MM.1S (cell line): ENCODE results near the gene SEMA3A.

Experiments
- DNase-seq: peaks from one replicate; pipeline ENCODE4 v3.0.0-alpha.2; 2015
- H2AFZ ChIP-seq: fragments of 300-600 bp; sonication (generic); 2 replicates; pipeline ENCODE4 v1.6.0; 2016; ENCODE audit warnings: antibody characterized with exemption, low read length
- H3F3A ChIP-seq: fragments of 300-600 bp; sonication (generic); 2 replicates; pipeline ENCODE4 v1.6.1; 2016; ENCODE audit warnings: mild to moderate bottlenecking, antibody characterized with exemption, low read length, moderate library complexity, mixed read lengths; ENCODE audit not compliant: insufficient read depth
- H3K27ac ChIP-seq: fragments of 300-600 bp; sonication (generic); 2 replicates; pipeline ENCODE4 v1.5.1; 2016; ENCODE audit warnings: mild to moderate bottlenecking, low read length
- H3K27me3 ChIP-seq: fragments of 300-600 bp; sonication (generic); replicated peaks from 2 replicates; pipeline ENCODE4 v1.6.0; 2016; ENCODE audit warnings: low read length; ENCODE audit not compliant: insufficient read depth
- H3K36me3 ChIP-seq: fragments of 300-600 bp; sonication (generic); replicated peaks from 2 replicates; pipeline ENCODE4 v1.6.1; 2016; ENCODE audit warnings: mild to moderate bottlenecking, low read length, mixed read lengths; ENCODE audit not compliant: insufficient read depth
- H3K4me1 ChIP-seq: fragments of 300-600 bp; sonication (generic); 2 replicates; pipeline ENCODE4 v1.6.1; 2016; ENCODE audit warnings: low read length, mixed read lengths
- H3K4me2 ChIP-seq: fragments of 300-600 bp; sonication (generic); 2 replicates; pipeline ENCODE4 v1.6.0; 2016; ENCODE audit warnings: low read depth, low read length
- H3K4me3 ChIP-seq: fragments of 300-600 bp; sonication (generic); 2 replicates; pipeline ENCODE4 v1.5.1; 2016; ENCODE audit warnings: low read length, mixed read lengths
- H3K79me2 ChIP-seq: fragments of 300-600 bp; sonication (generic); 2 replicates; pipeline ENCODE4 v1.6.1; 2016; ENCODE audit warnings: mixed run types, low read length, mixed read lengths
- H3K9ac ChIP-seq: fragments of 300-600 bp; sonication (generic); 2 replicates; pipeline ENCODE4 v1.6.1; 2016; ENCODE audit warnings: low read length, mixed read lengths
- H3K9me2 ChIP-seq: fragments of 300-600 bp; sonication (generic); replicated peaks from 2 replicates; pipeline ENCODE4 v1.6.1; 2016; ENCODE audit warnings: mild to moderate bottlenecking, low read length, mixed read lengths; ENCODE audit not compliant: insufficient read depth
- H3K9me3 ChIP-seq: fragments of 300-600 bp; sonication (generic); replicated peaks from 2 replicates; pipeline ENCODE4 v1.6.1; 2016; ENCODE audit warnings: mild to moderate bottlenecking, low read length, mixed read lengths; ENCODE audit not compliant: insufficient read depth
- H4K20me1 ChIP-seq: fragments of 300-600 bp; sonication (generic); 2 replicates; pipeline ENCODE4 v1.6.1; 2016; ENCODE audit warnings: mild to moderate bottlenecking, low read length, moderate library complexity, mixed read lengths; ENCODE audit not compliant: insufficient read depth
- EZH2 ChIP-seq: fragments of 300-600 bp; sonication (generic); optimal IDR thresholded peaks from 2 replicates; pipeline ENCODE3; 2017; ENCODE audit warnings: low read depth, mild to moderate bottlenecking, antibody characterized with exemption, low read length, mixed read lengths
- EZH2phosphoT487 ChIP-seq: fragments of 300-600 bp; sonication (generic); IDR thresholded peaks from 2 replicates; pipeline ENCODE4 v1.6.1; 2018; ENCODE audit warnings: antibody characterized with exemption, low read length
- TF ChIP-seq, protein P1 (sequence below): fragments of 300-600 bp; sonication (generic); IDR thresholded peaks from 2 replicates; pipeline ENCODE4 v1.5.1; 2016; ENCODE audit warnings: antibody characterized with exemption, low read length, mixed read lengths

Gene SEMA3A

DNA sequence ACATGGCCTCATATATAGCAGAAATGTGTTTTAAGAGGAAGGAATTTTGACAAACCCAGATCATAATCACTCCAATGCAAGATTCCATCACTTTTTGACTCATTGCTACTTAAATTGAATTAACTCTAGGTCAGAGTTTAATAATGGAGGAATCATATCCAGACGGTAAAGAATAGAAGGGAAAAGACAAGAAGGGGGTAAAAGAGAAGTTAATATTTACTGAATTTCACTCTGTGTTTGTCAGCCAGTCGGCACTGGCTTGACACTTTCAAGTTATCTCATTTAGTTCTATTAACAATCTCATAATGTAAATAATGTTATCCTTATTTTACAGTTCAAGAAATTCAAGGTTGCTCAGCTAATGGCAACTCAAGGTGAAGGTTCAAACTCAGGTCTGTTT, 147.5 kb downstream of the SEMA3A start:
- Histone ChIP-seq H3K36me3 (no peaks in the 10 kb centered on the region), H4K20me1 (no peaks in the 10 kb centered on the region), H3K9ac (no peak overlapping the region), H3K4me1 (no peaks in the 10 kb centered on the region), H3K4me2 (no peak overlapping the region), H3K9me3 (no peaks in the 10 kb centered on the region), H3K9me2 (no peaks in the 10 kb centered on the region), H2AFZ (no peak overlapping the region), H3K4me3 (no peak overlapping the region), H3K79me2 (no peaks in the 10 kb centered on the region), H3K27ac (no peak overlapping the region), H3K27me3 (no peaks in the 10 kb centered on the region), H3F3A (no peaks in the 10 kb centered on the region)
- no peak for DNase-seq
- no peak for TF ChIP-seq EZH2
- TF ChIP-seq, protein P1, sequence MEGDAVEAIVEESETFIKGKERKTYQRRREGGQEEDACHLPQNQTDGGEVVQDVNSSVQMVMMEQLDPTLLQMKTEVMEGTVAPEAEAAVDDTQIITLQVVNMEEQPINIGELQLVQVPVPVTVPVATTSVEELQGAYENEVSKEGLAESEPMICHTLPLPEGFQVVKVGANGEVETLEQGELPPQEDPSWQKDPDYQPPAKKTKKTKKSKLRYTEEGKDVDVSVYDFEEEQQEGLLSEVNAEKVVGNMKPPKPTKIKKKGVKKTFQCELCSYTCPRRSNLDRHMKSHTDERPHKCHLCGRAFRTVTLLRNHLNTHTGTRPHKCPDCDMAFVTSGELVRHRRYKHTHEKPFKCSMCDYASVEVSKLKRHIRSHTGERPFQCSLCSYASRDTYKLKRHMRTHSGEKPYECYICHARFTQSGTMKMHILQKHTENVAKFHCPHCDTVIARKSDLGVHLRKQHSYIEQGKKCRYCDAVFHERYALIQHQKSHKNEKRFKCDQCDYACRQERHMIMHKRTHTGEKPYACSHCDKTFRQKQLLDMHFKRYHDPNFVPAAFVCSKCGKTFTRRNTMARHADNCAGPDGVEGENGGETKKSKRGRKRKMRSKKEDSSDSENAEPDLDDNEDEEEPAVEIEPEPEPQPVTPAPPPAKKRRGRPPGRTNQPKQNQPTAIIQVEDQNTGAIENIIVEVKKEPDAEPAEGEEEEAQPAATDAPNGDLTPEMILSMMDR: no peak

DNA sequence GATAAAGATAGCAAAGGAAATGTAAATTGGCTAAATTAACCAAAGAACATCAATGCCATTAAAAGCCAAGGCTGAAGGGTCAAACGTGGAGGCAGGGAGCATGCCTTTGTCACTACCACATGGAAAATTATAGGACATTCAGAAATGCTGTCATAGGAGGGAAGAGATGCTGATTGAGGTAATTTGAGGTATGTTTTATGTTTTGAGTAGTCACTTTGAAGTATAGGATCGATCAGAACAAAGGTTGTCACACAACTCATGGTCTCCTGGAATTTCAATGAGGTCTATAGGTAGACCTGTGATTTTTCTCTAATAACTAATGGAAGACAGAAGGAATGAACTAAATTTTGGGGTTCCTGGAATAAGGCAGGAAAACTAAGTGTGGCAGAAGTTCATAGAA, 149.8 kb downstream of the SEMA3A start:
- Histone ChIP-seq H4K20me1 (no peaks in the 10 kb centered on the region), H3F3A (no peaks in the 10 kb centered on the region), H3K27ac (no peak overlapping the region), H3K79me2 (no peaks in the 10 kb centered on the region), H3K4me3 (no peak overlapping the region), H3K4me2 (no peak overlapping the region), H3K9me2 (no peaks in the 10 kb centered on the region), H2AFZ (no peak overlapping the region), H3K9ac (no peak overlapping the region), H3K4me1 (no peaks in the 10 kb centered on the region), H3K36me3 (no peaks in the 10 kb centered on the region), H3K27me3 (no peaks in the 10 kb centered on the region), H3K9me3 (no peaks in the 10 kb centered on the region)
- TF ChIP-seq EZH2 (no peak), EZH2phosphoT487 (no peak)
- TF ChIP-seq, protein P1: no peak
- DNase-seq: no peak

DNA sequence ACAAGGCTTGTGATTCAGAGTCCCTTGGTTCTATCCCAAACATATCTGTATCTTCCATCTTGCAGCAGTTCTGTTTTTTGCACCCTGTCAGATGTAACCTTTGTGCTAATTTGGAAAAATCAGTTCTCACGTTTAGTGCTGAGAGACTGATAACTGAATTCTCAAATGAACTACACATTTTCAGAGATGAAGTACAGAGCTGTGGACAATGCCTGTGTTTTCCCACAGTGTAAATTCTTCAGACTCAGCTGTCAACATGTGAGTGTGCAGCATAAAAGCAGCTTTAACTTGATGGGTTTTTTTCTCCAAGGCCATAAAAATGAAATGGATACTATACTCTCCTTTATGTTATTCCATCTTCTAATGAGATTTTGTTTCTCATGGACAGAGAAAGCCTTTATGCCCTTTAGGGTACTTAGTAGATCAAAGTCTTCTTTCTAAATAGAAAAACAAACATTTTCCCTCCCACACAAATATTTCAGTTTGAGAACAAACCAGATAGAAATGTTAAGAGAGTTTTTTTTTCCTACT, 150.9 kb downstream of the SEMA3A start:
- Histone ChIP-seq H3K4me2 (no peak overlapping the region), H3K27me3 (no peaks in the 10 kb centered on the region), H4K20me1 (no peaks in the 10 kb centered on the region), H3K27ac (no peak overlapping the region), H3F3A (no peaks in the 10 kb centered on the region), H3K79me2 (no peaks in the 10 kb centered on the region), H3K4me3 (no peak overlapping the region), H3K36me3 (no peaks in the 10 kb centered on the region), H2AFZ (no peak overlapping the region), H3K9ac (no peak overlapping the region), H3K9me2 (no peaks in the 10 kb centered on the region), H3K9me3 (no peaks in the 10 kb centered on the region), H3K4me1 (no peaks in the 10 kb centered on the region)
- no peak for DNase-seq
- TF ChIP-seq, protein P1: no peak
- TF ChIP-seq EZH2 (no peak), EZH2phosphoT487 (no peak)
